GM19452 (cell line): ENCODE data around the gene MATN4.

Source experiments
- ATAC-seq: cut with Tn5 transposase; IDR thresholded peaks from one replicate; pipeline ENCODE4 v1.9.1; 2021; ENCODE audit not compliant: unreplicated experiment

The MATN4 gene

DNA sequence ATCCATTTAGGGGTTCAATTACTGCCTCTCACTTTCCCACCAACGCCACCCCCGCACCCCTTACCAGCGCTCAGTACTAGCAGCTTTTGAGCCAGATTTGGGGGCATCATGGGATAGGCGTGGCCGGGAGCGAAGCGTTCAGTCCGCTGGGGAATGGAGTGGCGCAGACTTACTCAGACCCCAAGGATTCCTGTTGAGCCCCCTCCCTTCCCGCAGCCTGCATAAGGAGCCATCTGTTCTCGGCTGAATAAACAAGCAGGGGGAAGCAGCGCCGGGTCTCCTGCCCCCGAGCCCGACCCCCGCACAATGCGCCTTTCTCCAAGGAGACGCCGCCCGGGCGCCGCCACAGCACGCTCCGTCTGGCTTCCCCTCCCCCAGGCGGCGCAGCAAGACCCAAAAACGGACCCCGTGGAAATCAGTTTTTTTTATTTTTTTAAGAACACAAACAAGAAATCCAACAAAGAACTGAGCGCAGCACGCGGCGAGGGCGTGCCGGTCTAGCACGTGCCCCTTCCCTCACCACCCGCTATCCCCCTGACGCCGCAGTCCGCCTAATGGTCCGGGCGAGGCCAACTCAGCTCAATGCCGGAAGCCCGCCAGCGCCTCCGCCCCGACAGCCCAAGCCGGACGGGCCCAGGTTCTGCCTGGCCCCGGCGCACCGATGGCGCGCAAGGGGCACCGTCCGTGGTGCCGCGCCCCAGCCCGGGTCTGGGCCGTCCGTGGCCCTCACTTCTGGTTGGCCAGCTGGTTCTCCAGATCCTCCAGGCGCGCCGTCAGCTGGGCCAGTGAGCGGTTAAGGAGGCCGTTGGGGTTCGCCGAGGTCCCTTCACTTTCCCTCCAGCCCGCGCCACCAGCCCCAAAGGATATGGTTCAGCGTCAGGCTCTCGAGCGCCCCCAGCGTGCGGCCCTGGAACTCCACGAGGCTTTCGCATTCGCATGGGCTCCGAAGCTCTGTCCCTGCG is 14.8 kb downstream of the MATN4 start:
- no peak for ATAC-seq

DNA sequence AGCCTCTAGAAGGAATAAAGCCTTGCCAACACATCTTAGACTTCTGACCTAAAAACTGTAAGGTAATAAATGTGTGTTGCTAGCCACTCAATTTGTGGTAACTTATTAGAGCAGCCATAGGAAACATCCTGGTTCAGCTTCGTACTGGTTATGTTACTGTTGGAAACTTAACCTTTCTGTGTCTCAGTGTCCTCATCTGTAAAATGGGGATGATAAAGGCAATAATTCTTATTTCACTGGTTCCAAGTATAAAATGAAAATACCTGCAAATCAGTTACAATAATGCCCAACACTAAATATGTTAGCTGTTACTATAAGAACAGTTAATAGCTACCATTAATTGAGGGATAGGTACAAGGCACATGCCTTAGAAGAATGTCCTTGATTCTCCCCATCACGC is 15.8 kb downstream of the MATN4 start:
- no peak for ATAC-seq

- ATAC-seq: no peak
Observed at GRCh38 chr20:45291526-45291925, 16.6 kb downstream of the MATN4 start.

DNA sequence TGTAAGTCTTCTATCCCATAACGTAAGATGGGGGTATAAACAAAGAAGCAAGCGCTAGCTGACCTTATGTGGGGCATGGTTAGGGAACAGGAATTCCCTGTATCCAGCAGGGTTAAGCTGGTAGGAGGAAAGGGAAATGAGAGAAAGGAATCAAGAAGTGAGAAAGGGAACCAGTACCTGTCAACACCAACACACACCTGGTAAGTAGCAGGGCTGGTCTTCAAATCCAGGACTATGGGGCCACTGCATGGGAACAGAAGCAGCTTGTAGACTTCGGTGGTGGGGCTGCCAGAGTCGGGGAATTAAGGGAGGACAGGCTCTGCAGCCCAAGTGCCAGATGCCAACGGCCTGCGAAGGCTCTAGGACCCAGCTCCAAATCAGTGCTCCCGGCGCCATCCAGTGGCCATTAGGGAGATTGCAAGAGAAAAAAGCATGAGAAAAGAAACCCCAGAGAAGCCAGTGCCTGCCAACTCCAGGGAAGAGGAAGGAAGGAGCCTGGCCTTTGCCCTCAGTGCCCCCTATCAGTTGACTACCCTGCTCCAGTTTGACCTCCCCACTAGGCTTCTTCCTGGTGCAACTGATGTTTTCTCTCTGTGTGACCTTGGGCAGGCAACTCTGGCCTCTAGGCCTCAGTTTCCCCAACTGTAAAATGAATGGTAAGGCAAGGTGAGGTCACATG is 17.3 kb downstream of the MATN4 start:
- no peak for ATAC-seq

DNA sequence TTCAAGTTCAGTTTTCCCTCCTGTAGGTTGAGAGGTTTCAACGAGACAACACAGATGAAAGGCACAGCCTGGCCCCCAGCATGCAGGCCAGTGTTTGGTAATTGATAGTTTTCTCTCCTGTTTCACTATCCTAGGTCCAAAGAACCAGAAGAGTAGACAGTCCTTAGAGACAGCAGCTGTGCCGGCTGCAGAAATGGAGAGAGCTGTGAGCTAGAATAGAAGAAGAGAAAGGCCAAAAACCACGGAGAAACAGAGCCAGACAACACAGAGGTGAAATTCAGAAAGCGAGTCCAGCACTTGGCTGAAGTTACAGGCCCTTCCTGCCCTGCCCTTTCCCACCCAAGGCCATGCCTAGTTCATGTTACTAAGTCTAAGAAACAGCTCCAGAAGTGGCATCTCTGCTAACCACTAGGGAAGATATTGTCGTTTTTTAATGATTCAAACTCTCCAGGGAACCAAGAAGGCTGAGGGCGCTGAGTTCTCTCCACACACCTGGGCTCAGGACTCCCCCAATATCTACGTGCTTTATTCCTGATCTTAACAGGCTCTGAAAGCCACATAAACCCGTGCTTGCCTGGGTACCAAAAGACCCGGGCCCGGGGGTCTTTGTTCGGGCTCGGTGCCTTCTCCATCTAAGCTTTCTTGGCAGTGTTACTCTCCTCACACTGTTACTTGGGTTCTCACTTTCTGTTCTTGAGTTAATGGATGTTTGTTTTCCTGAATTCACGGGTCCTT is 18.0 kb downstream of the MATN4 start:
- no peak for ATAC-seq

GRCh38 chr20:45288860-45289259 is 19.2 kb downstream of the MATN4 start:
- no peak for ATAC-seq

DNA sequence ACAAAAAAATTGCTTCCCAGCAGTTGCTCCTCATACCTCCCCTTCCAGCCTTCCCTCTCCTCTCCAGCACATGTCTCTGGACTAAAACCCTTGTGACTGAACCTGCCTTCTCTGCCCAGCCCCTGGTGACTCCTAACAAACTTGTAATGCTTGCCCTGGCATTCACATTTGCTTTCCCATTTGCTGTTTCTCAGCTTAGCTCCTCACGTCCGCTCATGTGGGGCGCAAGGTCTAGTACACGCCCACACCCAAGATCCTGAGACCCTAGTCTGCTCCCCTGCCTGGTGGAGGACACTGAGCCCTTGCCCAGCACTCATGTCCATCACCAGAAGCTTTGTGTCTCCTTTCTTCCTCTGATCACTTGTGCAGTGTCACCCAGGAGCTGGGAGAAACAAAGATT is 19.7 kb downstream of the MATN4 start:
- no peak for ATAC-seq

- no peak for ATAC-seq
Observed at GRCh38 chr20:45283551-45284057, 24.5 kb downstream of the MATN4 start.

DNA sequence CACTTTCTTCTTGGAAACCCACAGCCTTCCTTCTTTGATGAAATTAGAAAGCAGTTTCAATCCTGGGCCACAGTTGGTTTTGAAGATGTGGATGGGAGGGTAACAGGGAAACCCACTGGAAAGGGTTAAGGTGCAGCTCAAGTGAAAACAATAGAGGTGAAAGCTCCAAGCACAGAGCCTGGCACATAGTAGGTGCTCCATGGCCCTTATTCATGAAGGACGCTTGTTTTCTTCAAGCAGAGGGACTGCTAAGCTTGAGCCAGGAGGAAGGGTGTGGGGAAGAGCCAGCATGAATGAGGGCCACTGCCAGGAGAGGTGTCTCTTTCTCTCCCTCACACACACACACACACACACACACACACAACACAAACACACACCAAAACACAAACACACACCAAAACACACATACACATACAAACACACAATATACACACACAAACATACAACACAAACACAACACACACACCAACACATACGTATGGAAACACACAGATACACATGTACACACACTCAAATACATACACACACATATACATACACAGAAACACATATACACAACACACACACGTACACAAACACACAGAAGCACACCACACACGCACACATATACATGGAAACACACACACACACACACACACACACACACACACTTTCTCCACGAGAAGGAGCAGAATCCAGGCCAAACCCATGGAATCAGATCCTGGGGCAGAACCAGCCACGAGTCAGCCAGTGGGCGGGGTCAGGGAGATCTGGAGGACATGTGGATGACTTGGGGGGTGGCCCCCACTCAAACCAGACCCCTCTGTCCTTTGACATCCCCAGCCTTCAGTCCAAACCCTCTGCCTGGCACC is 25.2 kb downstream of the MATN4 start:
- no peak for ATAC-seq

- ATAC-seq: no peak
Observed at GRCh38 chr20:45279992-45280391, 28.1 kb downstream of the MATN4 start.

DNA sequence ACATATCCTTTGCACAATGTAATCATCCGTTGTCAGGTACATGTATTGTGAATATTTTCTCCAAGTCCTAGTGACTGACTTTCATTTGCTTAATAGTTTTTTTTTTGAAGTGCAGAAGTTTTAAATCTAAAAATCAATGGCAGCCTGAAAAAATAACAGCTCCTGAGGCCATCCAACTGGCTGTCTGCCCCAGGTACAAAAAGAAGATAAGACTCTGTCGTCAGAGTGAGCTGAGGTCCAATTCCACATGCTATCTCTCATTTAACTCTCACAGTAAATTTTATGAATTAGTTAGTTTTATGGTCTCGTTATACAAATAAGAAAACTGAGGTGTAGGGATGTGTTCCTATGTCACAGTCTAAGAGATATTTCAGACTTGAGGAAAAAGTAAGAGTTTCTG is 32.8 kb downstream of the MATN4 start:
- no peak for ATAC-seq

- no peak for ATAC-seq
Observed at GRCh38 chr20:45269754-45270270, 38.3 kb downstream of the MATN4 start.

- no peak for ATAC-seq
Observed at GRCh38 chr20:45269056-45269455, 39.0 kb downstream of the MATN4 start.

GRCh38 chr20:45268531-45268930 is 39.6 kb downstream of the MATN4 start:
- no peak for ATAC-seq

DNA sequence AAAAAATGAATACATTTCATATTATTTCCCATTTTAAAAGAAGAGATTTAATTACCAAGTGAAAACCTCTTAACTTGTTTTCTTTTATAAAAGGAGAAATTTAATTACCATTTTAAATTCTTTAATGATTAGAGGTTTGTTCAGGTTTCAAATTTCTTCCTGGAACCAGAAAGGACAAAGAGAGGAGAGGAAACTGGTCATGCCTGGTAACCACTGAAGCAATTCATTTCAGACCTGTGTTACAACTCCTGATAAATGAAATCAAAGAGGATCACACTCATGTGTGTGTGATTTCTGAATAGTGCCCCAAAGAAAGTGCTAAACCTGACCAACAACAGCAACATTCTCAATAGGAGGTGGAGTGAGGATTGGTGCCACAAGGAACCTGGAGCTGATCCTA is 41.1 kb downstream of the MATN4 start:
- no peak for ATAC-seq

DNA sequence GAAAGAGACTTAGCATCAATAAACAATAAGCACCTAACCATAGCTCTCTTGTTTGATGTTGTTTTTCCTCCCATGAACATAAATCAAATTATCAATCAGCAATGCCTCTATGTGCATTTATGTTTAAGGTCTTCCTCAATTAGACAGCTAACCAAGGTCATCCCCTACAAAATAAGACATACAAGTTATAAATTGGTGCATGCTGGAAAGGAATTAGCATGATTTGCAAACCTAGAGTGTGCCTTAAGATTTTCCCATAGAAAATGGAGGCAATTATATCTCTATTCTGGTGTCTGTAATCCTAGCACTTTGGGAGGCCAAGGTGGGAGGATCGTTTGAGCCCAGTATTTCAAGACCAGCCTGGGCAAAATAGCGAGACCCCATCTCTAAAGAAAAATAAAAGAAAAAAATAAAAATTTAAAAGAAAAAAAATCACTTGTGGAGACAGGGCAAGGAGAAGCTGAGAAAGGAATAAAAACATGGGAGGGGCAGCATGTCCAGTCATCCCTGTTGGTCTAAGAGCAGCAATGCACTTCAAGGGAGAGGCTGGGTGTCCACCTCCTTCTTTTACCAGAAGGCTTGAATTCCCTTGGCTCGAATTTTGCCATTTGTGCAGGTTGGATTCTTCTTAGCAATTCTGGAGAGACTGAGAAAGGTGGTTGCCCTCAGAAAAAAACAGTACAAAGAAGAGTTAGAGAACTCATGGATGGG is 44.4 kb downstream of the MATN4 start:
- ATAC-seq: no peak

GRCh38 chr20:45258664-45259063 is 49.4 kb downstream of the MATN4 start:
- no peak for ATAC-seq

GRCh38 chr20:45258259-45258658 is 49.8 kb downstream of the MATN4 start:
- no peak for ATAC-seq

DNA sequence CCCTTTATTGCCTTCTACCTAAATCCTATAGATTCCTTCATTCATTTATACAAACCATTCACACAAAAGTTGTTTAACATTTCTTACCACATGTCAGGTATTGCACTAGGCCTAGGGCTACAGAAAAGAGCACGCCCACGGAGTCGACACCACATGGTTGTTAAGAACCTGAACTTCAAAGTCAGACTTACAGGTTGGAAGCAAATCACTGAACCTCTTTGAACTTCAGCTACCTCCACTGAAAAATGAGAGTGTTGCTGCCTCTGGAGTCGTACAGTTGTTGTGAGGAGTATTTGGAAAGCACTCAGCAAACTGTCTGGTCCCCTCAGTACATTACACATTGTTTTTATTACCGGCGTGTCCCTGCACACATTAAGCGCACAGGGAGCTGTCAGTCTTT is 50.4 kb downstream of the MATN4 start:
- no peak for ATAC-seq

DNA sequence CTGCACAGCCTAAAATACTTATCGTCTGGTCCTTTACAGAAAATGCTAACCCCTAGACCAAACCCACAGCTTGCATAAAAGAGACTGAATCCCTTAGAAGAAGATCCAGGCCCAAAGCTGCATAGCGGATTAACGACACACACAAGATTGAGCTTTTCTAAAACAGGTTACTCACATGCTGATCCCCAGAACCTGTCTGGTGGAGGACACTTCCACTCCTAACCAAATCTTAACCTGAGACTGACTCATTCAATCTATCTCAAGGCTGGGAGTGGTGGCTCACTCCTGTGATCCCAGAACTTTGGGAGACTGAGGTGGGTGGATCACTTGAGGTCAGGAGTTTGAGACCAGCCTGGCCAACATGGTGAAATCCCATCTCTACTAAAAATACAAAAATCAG is 50.9 kb downstream of the MATN4 start:
- ATAC-seq: no peak
